Fibroblast of pulmonary artery (primary cell): ENCODE data around the gene LYPD4.
A peak's percentile ranks its signal among the peaks of the same experiment; 100 is the strongest.
"Not testable (repeated sequence)": the region's sequence is repeated elsewhere in the genome, so short reads cannot be mapped to it uniquely, and the experiment has no call there.

ENCODE experiments used
- DNase-seq: peaks from one replicate; pipeline ENCODE4 v3.0.0-alpha.2; 2010; ENCODE audit warnings: low read depth
- H3K4me3 ChIP-seq: replicated peaks from 2 replicates; pipeline ENCODE4 v1.5.1; 2011; ENCODE audit warnings: low read depth, mild to moderate bottlenecking, control low read depth, low read length, moderate library complexity
- TF ChIP-seq, protein P1 (sequence below): IDR thresholded peaks from 2 replicates; pipeline ENCODE4 v1.5.1; 2011; ENCODE audit warnings: mild to moderate bottlenecking, control low read depth, low read length, inconsistent platforms; ENCODE audit errors: missing control alignments

Gene LYPD4

GRCh38 chr19:41792513-41793413 lies 51.7 kb downstream of the LYPD4 start:
- no peak overlapping the region for H3K4me3 ChIP-seq
- TF ChIP-seq, protein P1, sequence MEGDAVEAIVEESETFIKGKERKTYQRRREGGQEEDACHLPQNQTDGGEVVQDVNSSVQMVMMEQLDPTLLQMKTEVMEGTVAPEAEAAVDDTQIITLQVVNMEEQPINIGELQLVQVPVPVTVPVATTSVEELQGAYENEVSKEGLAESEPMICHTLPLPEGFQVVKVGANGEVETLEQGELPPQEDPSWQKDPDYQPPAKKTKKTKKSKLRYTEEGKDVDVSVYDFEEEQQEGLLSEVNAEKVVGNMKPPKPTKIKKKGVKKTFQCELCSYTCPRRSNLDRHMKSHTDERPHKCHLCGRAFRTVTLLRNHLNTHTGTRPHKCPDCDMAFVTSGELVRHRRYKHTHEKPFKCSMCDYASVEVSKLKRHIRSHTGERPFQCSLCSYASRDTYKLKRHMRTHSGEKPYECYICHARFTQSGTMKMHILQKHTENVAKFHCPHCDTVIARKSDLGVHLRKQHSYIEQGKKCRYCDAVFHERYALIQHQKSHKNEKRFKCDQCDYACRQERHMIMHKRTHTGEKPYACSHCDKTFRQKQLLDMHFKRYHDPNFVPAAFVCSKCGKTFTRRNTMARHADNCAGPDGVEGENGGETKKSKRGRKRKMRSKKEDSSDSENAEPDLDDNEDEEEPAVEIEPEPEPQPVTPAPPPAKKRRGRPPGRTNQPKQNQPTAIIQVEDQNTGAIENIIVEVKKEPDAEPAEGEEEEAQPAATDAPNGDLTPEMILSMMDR = peak; percentile 75
- DNase-seq = peak; percentile 56

- H3K4me3 ChIP-seq, DNase-seq: not testable (repeated sequence)
These were observed 55.4 kb downstream of the LYPD4 start for GRCh38 chr19:41789053-41789452.

DNA sequence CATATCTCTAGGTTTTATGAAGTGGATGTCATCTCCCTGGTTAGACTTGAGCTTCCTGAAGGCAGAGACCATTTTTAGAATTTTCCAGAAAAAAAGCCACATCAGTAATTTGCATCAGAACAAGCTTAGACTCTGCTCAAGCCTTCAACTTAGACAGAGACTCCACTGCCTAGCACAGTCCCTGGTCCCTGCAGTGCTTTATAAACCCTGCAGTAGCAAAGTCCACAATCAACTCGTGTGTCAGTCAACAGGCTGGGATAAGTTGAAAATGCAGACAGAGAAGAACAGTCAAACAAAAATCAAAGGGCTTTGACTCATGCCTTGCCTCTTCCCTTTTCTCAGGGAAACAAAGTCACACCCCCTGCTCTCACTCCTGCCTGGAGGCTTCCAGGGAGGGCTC lies 56.0 kb downstream of the LYPD4 start:
- not testable (repeated sequence) for H3K4me3 ChIP-seq, DNase-seq
